Measurements from ENCODE around the gene SGIP1.

DNA sequence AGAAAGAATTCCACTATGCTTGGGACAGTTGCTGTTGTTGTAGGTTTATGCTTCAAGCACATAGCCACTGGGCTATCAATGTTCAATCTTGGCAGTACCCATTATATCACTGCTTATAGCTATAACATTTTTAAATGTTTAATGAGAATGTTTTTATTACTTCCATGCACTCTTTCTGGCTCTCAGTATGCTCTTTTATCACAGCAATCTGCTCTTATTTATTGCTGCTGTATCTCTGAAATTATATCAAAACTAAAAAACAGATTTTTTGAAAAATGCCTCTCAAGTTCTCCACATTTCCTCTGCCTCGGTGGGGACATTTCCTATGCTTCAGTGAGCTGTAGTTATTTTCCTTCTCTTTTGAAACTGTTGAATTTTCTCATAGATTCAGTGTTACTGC, 5.4 kb upstream of the SGIP1 start:
- TF ChIP-seq, protein P1, sequence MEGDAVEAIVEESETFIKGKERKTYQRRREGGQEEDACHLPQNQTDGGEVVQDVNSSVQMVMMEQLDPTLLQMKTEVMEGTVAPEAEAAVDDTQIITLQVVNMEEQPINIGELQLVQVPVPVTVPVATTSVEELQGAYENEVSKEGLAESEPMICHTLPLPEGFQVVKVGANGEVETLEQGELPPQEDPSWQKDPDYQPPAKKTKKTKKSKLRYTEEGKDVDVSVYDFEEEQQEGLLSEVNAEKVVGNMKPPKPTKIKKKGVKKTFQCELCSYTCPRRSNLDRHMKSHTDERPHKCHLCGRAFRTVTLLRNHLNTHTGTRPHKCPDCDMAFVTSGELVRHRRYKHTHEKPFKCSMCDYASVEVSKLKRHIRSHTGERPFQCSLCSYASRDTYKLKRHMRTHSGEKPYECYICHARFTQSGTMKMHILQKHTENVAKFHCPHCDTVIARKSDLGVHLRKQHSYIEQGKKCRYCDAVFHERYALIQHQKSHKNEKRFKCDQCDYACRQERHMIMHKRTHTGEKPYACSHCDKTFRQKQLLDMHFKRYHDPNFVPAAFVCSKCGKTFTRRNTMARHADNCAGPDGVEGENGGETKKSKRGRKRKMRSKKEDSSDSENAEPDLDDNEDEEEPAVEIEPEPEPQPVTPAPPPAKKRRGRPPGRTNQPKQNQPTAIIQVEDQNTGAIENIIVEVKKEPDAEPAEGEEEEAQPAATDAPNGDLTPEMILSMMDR (IDR thresholded peaks at IDR 0.05) = no peak
- no peak for TF ChIP-seq EP300 (IDR thresholded peaks at IDR 0.05)
